Measurements from ENCODE around the gene SLC16A9.
A peak's percentile ranks its signal among the peaks of the same experiment; 100 is the strongest.
"Not testable (repeated sequence)": the region's sequence is repeated elsewhere in the genome, so short reads cannot be mapped to it uniquely, and the experiment has no call there.

The SLC16A9 gene

DNA sequence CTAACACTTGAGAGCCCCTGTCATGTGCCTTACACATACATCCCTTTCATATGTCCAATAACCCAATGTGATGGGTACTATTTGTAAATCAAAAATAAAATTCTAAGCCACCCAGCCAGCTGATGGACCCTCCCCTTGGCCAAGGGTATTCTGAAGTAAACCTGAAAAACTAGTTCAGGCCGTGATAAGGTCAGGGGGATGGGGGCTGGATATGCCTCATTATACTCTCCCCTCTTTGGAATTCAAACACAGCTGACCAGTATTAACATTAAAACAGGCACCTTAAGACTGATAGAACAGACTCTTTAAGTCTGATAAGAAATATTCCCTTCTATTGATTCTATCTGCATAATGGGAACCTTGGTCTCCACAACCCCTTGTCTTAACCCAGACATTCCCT, 51.9 kb downstream of the SLC16A9 start:
- no peak overlapping the region for H3K4me3 ChIP-seq (ENCODE audit: low read depth, low read length)
- no peak for DNase-seq (ENCODE audit: low read depth)

DNA sequence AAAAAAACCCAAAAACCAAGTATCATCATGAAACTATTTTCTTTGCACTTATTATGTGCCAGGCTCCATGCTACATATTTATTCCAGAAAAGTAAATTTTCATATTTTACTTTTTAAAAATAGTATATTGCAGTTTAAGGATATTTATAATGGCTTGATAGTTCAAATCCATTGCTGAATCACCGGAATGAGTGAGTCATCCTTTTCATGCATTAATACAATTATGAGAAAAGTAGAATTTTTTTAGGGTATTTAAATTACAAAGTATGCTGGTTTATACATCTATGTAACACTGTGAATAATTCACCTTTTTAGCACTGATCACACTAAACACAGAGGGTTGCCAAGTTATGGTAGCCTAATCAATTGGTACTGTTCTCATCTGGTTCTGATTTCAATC, 54.3 kb downstream of the SLC16A9 start:
- H3K4me3 ChIP-seq (ENCODE audit: low read depth, low read length), result no peak overlapping the region
- no peak for DNase-seq (ENCODE audit: low read depth)
- TF ChIP-seq, protein P1, sequence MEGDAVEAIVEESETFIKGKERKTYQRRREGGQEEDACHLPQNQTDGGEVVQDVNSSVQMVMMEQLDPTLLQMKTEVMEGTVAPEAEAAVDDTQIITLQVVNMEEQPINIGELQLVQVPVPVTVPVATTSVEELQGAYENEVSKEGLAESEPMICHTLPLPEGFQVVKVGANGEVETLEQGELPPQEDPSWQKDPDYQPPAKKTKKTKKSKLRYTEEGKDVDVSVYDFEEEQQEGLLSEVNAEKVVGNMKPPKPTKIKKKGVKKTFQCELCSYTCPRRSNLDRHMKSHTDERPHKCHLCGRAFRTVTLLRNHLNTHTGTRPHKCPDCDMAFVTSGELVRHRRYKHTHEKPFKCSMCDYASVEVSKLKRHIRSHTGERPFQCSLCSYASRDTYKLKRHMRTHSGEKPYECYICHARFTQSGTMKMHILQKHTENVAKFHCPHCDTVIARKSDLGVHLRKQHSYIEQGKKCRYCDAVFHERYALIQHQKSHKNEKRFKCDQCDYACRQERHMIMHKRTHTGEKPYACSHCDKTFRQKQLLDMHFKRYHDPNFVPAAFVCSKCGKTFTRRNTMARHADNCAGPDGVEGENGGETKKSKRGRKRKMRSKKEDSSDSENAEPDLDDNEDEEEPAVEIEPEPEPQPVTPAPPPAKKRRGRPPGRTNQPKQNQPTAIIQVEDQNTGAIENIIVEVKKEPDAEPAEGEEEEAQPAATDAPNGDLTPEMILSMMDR (IDR thresholded peaks at IDR 0.05; ENCODE audit: insufficient read depth, low read depth, low read length, missing control alignments), result no peak

More for the DNA sequence above, 51.9 kb downstream of the SLC16A9 start:
- TF ChIP-seq, protein P1 (IDR thresholded peaks at IDR 0.05; ENCODE audit: insufficient read depth, low read depth, low read length, missing control alignments), result no peak

DNA sequence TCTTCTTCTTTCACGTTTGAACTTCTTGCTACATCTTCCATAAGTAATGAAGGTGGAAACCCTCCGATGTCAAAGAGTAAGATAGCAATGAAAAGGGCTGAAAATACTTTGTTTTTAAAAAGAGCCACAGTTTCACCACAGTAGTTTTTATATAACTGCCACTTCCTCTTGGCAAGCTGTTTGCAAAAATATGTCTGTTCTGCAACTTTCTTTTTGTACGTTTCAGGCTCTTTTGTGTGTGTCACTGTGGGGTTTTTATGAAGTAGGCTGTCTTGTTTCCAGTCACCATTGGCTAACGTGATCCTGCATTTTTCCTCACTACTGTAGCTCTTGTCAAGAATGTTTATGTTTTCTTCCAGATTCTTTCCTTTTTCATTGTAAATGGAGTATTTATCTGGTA, 55.6 kb downstream of the SLC16A9 start:
- no peak overlapping the region for H3K4me3 ChIP-seq (ENCODE audit: low read depth, low read length)
- peak; percentile 26 for DNase-seq (ENCODE audit: low read depth)
- TF ChIP-seq, protein P1 (IDR thresholded peaks at IDR 0.05; ENCODE audit: insufficient read depth, low read depth, low read length, missing control alignments), result no peak

DNA sequence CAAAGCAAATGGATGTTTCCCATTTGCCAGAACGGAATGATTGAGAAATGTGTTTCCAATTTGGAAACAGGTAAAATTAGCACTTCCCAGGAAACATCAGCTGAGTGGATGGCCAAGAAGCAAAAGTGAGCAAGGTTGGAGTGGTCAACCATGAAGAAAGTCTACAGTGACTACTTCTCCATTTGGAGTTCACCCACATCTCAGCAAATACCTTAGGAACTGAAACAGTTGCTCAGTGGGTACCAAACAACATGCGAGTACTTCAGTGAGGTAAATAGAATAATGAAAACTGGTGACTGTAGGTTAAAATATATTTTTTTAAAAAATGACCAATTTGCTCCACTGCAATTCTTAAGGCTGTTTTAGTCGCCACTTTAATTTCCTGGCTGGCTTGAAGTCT, 57.7 kb downstream of the SLC16A9 start:
- no peak for DNase-seq (ENCODE audit: low read depth)
- H3K4me3 ChIP-seq (ENCODE audit: low read depth, low read length), result no peak overlapping the region
- TF ChIP-seq, protein P1 (IDR thresholded peaks at IDR 0.05; ENCODE audit: insufficient read depth, low read depth, low read length, missing control alignments), result no peak

DNA sequence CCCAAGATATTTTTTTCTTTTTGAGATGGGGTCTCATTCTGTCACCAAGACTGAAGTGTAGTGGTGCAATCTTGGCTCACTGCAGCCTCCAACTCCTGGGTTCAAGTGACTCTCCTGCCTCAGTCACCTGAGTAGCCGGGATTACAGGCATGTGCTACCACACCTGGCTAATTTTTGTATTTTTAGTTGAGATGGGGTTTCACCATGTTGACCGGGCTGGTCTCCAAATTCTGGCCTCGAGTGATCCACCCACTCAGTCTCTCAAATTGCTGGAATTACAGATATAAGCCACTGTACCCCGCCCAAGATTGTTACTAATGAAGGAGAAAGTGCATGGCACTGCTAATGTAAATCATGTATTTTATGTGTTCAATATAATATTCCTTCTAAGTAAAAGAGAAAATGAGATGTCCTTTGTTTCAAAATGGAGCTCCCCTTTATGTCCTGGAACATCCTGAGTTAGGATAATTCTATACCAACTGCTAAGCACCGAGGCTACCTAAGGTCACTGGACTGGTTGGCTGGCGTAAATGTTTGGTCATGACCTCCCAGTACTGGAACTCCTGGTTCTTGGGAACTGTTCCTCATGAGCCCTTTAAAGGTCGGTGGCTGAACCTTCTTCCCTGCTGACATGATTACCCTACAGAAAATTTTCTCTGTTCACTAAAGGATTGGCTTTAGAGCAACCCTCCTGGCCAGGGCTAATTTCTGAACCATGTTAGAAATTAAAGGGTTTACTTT, 59.9 kb downstream of the SLC16A9 start:
- TF ChIP-seq, protein P1 (IDR thresholded peaks at IDR 0.05; ENCODE audit: insufficient read depth, low read depth, low read length, missing control alignments), result no peak
- no peak for DNase-seq (ENCODE audit: low read depth)
- no peak overlapping the region for H3K4me3 ChIP-seq (ENCODE audit: low read depth, low read length)

DNA sequence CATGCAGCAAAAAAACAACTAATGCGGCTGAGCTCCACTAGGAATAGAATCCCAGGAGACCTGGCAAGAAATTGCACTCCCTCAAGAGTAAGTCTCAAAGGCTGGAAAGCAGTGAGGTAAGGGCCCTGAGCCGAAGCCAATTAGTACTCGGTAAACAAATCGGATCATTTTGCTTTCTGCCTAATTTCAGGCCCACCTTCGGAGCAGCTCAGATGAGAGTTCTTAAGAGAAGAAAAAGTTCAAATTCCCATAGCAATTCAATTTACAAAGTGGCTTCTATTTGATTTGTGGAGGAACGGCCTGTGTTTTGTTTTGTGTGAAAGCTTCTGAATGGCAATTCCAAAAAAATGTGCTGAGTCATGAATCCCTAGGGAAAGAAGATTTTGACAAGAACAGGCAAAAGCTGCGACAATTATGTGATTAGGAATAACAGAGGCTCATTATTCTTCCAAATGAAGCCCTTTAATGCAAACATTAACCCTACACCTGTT, 60.9 kb downstream of the SLC16A9 start:
- no peak for DNase-seq (ENCODE audit: low read depth)
- H3K4me3 ChIP-seq (ENCODE audit: low read depth, low read length), result no peak overlapping the region
- TF ChIP-seq, protein P1 (IDR thresholded peaks at IDR 0.05; ENCODE audit: insufficient read depth, low read depth, low read length, missing control alignments), result no peak

DNA sequence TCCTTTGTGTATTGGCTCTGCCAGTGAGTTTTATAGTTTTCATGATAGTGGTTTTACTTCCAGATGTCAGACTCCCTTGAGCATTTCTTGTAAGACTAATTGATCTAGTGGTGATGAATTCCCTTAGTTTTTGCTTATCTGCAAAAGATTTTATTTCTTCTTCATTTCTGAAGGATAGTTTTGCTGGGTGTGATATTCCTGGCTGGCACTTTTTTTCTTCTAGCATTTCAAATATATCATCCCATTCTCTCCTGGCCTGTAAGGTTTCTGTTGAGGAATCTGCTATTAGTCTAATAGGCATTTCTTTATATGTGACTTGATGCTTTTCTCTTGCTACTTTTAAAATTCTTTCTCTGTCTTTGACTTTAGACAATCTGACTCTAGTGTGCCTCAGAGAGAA, 64.8 kb downstream of the SLC16A9 start:
- no peak overlapping the region for H3K4me3 ChIP-seq (ENCODE audit: low read depth, low read length)
- no peak for DNase-seq (ENCODE audit: low read depth)
- TF ChIP-seq, protein P1 (IDR thresholded peaks at IDR 0.05; ENCODE audit: insufficient read depth, low read depth, low read length, missing control alignments), result no peak

DNA sequence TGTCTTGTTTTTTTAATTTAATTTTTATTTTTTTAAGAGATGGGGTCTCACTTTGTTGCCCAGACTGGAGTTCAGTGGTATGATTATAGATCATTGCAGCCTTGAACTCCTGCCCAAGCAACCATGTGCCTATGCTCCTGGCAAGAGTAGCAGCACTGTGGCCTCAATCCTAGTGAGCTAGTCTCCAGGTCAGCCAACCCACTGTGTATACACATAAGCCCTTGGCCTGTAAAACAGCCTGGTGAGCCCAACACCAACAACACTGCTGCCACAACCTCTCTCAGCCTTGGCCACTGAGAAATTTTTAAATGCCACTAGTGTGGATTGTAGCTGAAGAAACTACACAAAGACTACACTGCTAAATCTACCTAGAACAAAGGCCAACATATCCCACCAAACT, 68.0 kb downstream of the SLC16A9 start:
- not testable (repeated sequence) for H3K4me3 ChIP-seq (ENCODE audit: low read depth, low read length); DNase-seq (ENCODE audit: low read depth)

Measured in GM12865 (cell line).